Measurements from ENCODE around the gene AK9.
A peak's percentile ranks its signal among the peaks of the same experiment; 100 is the strongest.
"Not testable (repeated sequence)": the region's sequence is repeated elsewhere in the genome, so short reads cannot be mapped to it uniquely, and the experiment has no call there.

Gene AK9

GRCh38 chr6:109690737-109691621 lies at the start of gene AK9, which contains the start of gene FIG4:
Gene AK9, minus strand, starts transcription at chr6:109691202. Its CDS starts 15,457 bp downstream, at chr6:109675745.
Gene FIG4, plus strand, starts transcription at chr6:109691296. Its CDS starts 140 bp downstream, at chr6:109691436.
- DNase-seq, result peak; percentile 98

- DNase-seq, result no peak
Measured at GRCh38 chr6:109740787-109741186, 49.8 kb upstream of the AK9 start.

GRCh38 chr6:109739686-109740085 lies 48.7 kb upstream of the AK9 start:
- DNase-seq, result no peak

- no peak for DNase-seq
Measured at GRCh38 chr6:109738667-109739066, 47.7 kb upstream of the AK9 start.

- DNase-seq, result no peak
Measured at GRCh38 chr6:109738255-109738654, 47.3 kb upstream of the AK9 start.

GRCh38 chr6:109736273-109737025 lies 45.4 kb upstream of the AK9 start:
- DNase-seq, result no peak

GRCh38 chr6:109725250-109725649 lies 34.2 kb upstream of the AK9 start:
- DNase-seq, result not testable (repeated sequence)

- no peak for DNase-seq
Measured at GRCh38 chr6:109722564-109723254, 31.7 kb upstream of the AK9 start.

- no peak for DNase-seq
Measured at GRCh38 chr6:109722011-109722410, 31.0 kb upstream of the AK9 start.

- no peak for DNase-seq
Measured at GRCh38 chr6:109720311-109720710, 29.3 kb upstream of the AK9 start.

- DNase-seq, result no peak
Measured at GRCh38 chr6:109718991-109719390, 28.0 kb upstream of the AK9 start.

GRCh38 chr6:109717971-109718370 lies 27.0 kb upstream of the AK9 start:
- DNase-seq, result no peak

GRCh38 chr6:109715616-109716015 lies 24.6 kb upstream of the AK9 start:
- no peak for DNase-seq

GRCh38 chr6:109714611-109715010 lies 23.6 kb upstream of the AK9 start:
- DNase-seq, result no peak

GRCh38 chr6:109714166-109714565 lies 23.2 kb upstream of the AK9 start:
- no peak for DNase-seq

GRCh38 chr6:109713097-109713496 lies 22.1 kb upstream of the AK9 start:
- no peak for DNase-seq

- DNase-seq, result not testable (repeated sequence)
Measured at GRCh38 chr6:109708099-109708498, 17.1 kb upstream of the AK9 start.

GRCh38 chr6:109706513-109706912 lies 15.5 kb upstream of the AK9 start:
- no peak for DNase-seq

GRCh38 chr6:109705258-109705657 lies 14.3 kb upstream of the AK9 start:
- DNase-seq, result peak; percentile 96

GRCh38 chr6:109702791-109703190 lies 11.8 kb upstream of the AK9 start:
- DNase-seq, result peak; percentile 51

- DNase-seq, result peak; percentile 14
Measured at GRCh38 chr6:109701774-109702173, 10.8 kb upstream of the AK9 start.

GRCh38 chr6:109701221-109701620 lies 10.2 kb upstream of the AK9 start:
- no peak for DNase-seq

GRCh38 chr6:109696355-109696754 lies 5.4 kb upstream of the AK9 start:
- DNase-seq, result no peak

All from OCI-M1 (cell line).